Activated T-helper 1 cell treated with anti-CD3 and anti-CD28 coated beads, Interleukin-12 subunit alpha, Interleukin-12 subunit beta, Interleukin-2, Interleukin-4 antibody, amounts not matched to agents 30 ng/mL and 10 ng/mL and 1 ng/mL, durations not matched to agents 14 hours and 24 hours and 36 hours (primary cell): ENCODE data around the gene CYP27A1. TPM values are rescaled to one million over a fixed set of nuclear protein-coding genes. Genes with fewer than 3 reads are reported as not detected.

ENCODE experiments used
- DNase-seq: peaks from one replicate; pipeline ENCODE4 v3.0.0; 2021; ENCODE audit warnings: low spot score
- H3K27ac Mint-ChIP-seq: one replicate; pipeline ENCODE4 v1.8.0; 2021; ENCODE audit warnings: mild to moderate bottlenecking, mixed read lengths
- H3K27me3 Mint-ChIP-seq: one replicate; pipeline ENCODE4 v1.8.0; 2022; ENCODE audit warnings: mild to moderate bottlenecking, moderate library complexity, mixed read lengths; ENCODE audit not compliant: insufficient read depth
- H3K36me3 Mint-ChIP-seq: one replicate; pipeline ENCODE4 v1.8.0; 2021; ENCODE audit warnings: low read depth, mixed read lengths
- H3K4me1 Mint-ChIP-seq: one replicate; pipeline ENCODE4 v1.8.0; 2021; ENCODE audit warnings: low read depth, mixed read lengths
- H3K4me3 Mint-ChIP-seq: one replicate; pipeline ENCODE4 v1.8.0; 2021; ENCODE audit warnings: mild to moderate bottlenecking, moderate library complexity, mixed read lengths
- H3K9me3 Mint-ChIP-seq: one replicate; pipeline ENCODE4 v1.8.0; 2021; ENCODE audit warnings: mixed read lengths
- intact Hi-C: fragments of 100-400 bp; cut with micrococcal nuclease; formaldehyde crosslinking; loops from one replicate; pipeline ENCODE4 v1.15.1; 2024
- total RNA-seq: library from RNA; stranded (reverse); gene quantifications from 2 replicates; pipeline ENCODE4 v1.2.3, GENCODE V29; 2022

The CYP27A1 gene
- total RNA-seq, 1 donor from 2014 or later = 0.39 TPM

GRCh38 chr2:218863021-218863520 lies 81.1 kb downstream of the CYP27A1 start:
- intact Hi-C loops = loop anchor here (2.0 kb wide), 1 partner anchor 200 kb away; no protein-coding TSS in a partner anchor
- H3K4me3 Mint-ChIP-seq = no peak overlapping the region
- H3K36me3 Mint-ChIP-seq = no peaks in the 10 kb centered on the region
- no peak for DNase-seq
- H3K27ac Mint-ChIP-seq = no peak overlapping the region
- H3K9me3 Mint-ChIP-seq = no peaks in the 10 kb centered on the region
- H3K4me1 Mint-ChIP-seq = no peaks in the 10 kb centered on the region
- H3K27me3 Mint-ChIP-seq = peaks cover 63% of the 10 kb centered on the region

Other genes with a start within 250 kb of the CYP27A1 start
- gene USP37, start 213.8 kb upstream of the CYP27A1 start, total RNA-seq = 43.5 and 50.4 TPM in 2 replicates
- 138 TPM in 2 replicates for gene CNOT9, start 213.3 kb upstream of the CYP27A1 start, total RNA-seq
- 0.54 and 0.62 TPM in 2 replicates for gene PLCD4, start 174.2 kb upstream of the CYP27A1 start, total RNA-seq
- gene ZNF142, start 122.5 kb upstream of the CYP27A1 start, total RNA-seq = 61.8 and 64.4 TPM in 2 replicates
- gene BCS1L, start 122.5 kb upstream of the CYP27A1 start, total RNA-seq = 85.1 and 85.3 TPM in 2 replicates
- 29.1 and 31.6 TPM in 2 replicates for gene RNF25, start 110.1 kb upstream of the CYP27A1 start, total RNA-seq
- gene STK36, start 110.1 kb upstream of the CYP27A1 start, total RNA-seq = 15.9 TPM in 2 replicates
- 70.6 and 78.3 TPM in 2 replicates for gene TTLL4, start 71.3 kb upstream of the CYP27A1 start, total RNA-seq
- not detected in 2 replicates for gene PRKAG3, start 49.7 kb downstream of the CYP27A1 start, total RNA-seq
- not detected in 2 replicates for gene WNT6, start 77.7 kb downstream of the CYP27A1 start, total RNA-seq
- gene WNT10A, start 98.7 kb downstream of the CYP27A1 start, total RNA-seq = 0.10 and 0.18 TPM in 2 replicates
- gene CDK5R2, start 177.5 kb downstream of the CYP27A1 start, total RNA-seq = not detected in 2 replicates
- not detected in 2 replicates for gene FEV, start 203.0 kb downstream of the CYP27A1 start, total RNA-seq
- 0.36 TPM in 1 of 2 replicates, not detected in the other for gene CRYBA2, start 211.3 kb downstream of the CYP27A1 start, total RNA-seq